ENCODE measurements around the gene CCL25. TPM values are rescaled to one million over a fixed set of nuclear protein-coding genes. Genes with fewer than 3 reads are reported as not detected.

CCL25 gene
- polyA plus RNA-seq, 1 of the 3 experiments (the other 2 are of a cell fraction) = not detected

DNA sequence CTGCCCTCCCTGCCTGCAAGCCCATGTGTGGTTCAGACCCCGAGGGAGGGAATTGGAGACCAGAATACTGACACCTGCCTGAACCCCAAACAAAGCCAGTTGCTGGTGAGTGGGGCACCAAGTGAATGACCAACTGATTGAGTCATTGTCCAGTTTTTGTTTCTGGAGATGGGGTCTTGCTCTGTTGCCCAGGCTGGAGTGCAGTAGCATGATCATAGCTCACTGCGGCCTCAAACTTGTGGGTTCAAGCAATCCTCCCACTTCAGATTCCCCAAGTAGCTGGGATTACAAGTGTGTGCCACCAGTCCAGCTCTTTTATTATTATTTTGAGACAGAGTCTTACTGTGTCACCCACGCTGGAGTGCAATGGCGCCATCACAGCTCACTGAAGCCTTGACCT lies 4.0 kb downstream of the CCL25 start:
- Histone ChIP-seq H3K27ac (ENCODE audit: low read depth in 2 of 2, low read length in 1 of 2) (no peak overlapping the region), H3F3A (replicated peaks; ENCODE audit: insufficient read depth) (no peaks in the 10 kb centered on the region), H3K9ac (no peak overlapping the region), H3K9me3 (no peaks in the 10 kb centered on the region), H3K4me2 (no peak overlapping the region), H3K27me3 (ENCODE audit: insufficient read depth) (no peaks in the 10 kb centered on the region), H2AFZ (ENCODE audit: low read depth) (no peak overlapping the region), H3K9me2 (no peaks in the 10 kb centered on the region), H3K4me3 (ENCODE audit: low read depth in 2 of 2, low read length in 1 of 2) (no peak overlapping the region), H4K20me1 (ENCODE audit: insufficient read depth) (no peaks in the 10 kb centered on the region), H3K36me3 (replicated peaks in 1 of 2; ENCODE audit: control insufficient read depth in 1 of 2, insufficient read depth in 2 of 2, low read length in 1 of 2) (no peaks in the 10 kb centered on the region), H3K4me1 (ENCODE audit: control insufficient read depth in 1 of 2, insufficient read depth in 2 of 2, low read depth in 1 of 2, low read length in 1 of 2) (no peaks in the 10 kb centered on the region), H3K79me2 (ENCODE audit: insufficient read depth) (no peaks in the 10 kb centered on the region)
- ChIA-PET CTCF (interaction anchor here (0.8 kb wide), 1 partner anchor 53 kb away, joined by 3 read pairs; no protein-coding TSS in a partner anchor), POLR2A (no interaction called here)
- 60% methylated on average over 3 of the region's 4 CpGs for WGBS (ENCODE audit: low lambda C conversion rate)
- no peak for DNase-seq
- no peak for TF ChIP-seq GABPA (IDR thresholded peaks at IDR 0.05; ENCODE audit: low read depth)
- no peak for TF ChIP-seq FOXM1 (IDR thresholded peaks at IDR 0.05; ENCODE audit: low read depth)
- no peak for TF ChIP-seq FOXJ3 (CRISPR knock-in tag; IDR thresholded peaks at IDR 0.05)
- no peak for TF ChIP-seq EP300 (IDR thresholded peaks at IDR 0.05; ENCODE audit: borderline replicate concordance in 1 of 2, low read depth in 1 of 2, low read length in 1 of 2)
- TF ChIP-seq, protein P1, sequence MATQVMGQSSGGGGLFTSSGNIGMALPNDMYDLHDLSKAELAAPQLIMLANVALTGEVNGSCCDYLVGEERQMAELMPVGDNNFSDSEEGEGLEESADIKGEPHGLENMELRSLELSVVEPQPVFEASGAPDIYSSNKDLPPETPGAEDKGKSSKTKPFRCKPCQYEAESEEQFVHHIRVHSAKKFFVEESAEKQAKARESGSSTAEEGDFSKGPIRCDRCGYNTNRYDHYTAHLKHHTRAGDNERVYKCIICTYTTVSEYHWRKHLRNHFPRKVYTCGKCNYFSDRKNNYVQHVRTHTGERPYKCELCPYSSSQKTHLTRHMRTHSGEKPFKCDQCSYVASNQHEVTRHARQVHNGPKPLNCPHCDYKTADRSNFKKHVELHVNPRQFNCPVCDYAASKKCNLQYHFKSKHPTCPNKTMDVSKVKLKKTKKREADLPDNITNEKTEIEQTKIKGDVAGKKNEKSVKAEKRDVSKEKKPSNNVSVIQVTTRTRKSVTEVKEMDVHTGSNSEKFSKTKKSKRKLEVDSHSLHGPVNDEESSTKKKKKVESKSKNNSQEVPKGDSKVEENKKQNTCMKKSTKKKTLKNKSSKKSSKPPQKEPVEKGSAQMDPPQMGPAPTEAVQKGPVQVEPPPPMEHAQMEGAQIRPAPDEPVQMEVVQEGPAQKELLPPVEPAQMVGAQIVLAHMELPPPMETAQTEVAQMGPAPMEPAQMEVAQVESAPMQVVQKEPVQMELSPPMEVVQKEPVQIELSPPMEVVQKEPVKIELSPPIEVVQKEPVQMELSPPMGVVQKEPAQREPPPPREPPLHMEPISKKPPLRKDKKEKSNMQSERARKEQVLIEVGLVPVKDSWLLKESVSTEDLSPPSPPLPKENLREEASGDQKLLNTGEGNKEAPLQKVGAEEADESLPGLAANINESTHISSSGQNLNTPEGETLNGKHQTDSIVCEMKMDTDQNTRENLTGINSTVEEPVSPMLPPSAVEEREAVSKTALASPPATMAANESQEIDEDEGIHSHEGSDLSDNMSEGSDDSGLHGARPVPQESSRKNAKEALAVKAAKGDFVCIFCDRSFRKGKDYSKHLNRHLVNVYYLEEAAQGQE (IDR thresholded peaks at IDR 0.05; ENCODE audit: low read depth, low read length) = no peak
- no peak for TF ChIP-seq JUND (IDR thresholded peaks at IDR 0.05)
- no peak for TF ChIP-seq NRF1 (IDR thresholded peaks at IDR 0.05; ENCODE audit: low read depth, low read length)
- TF ChIP-seq GATA2 (CRISPR knock-in tag; IDR thresholded peaks at IDR 0.05) = no peak
- no peak for TF ChIP-seq FOSL2 (IDR thresholded peaks at IDR 0.05; ENCODE audit: borderline replicate concordance, low read depth)
- TF ChIP-seq YY1 (IDR thresholded peaks at IDR 0.05; ENCODE audit: low read depth) = no peak
- TF ChIP-seq, protein P2, sequence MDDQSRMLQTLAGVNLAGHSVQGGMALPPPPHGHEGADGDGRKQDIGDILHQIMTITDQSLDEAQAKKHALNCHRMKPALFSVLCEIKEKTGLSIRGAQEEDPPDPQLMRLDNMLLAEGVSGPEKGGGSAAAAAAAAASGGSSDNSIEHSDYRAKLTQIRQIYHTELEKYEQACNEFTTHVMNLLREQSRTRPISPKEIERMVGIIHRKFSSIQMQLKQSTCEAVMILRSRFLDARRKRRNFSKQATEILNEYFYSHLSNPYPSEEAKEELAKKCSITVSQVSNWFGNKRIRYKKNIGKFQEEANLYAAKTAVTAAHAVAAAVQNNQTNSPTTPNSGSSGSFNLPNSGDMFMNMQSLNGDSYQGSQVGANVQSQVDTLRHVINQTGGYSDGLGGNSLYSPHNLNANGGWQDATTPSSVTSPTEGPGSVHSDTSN (IDR thresholded peaks at IDR 0.05) = no peak
- TF ChIP-seq, protein P3, sequence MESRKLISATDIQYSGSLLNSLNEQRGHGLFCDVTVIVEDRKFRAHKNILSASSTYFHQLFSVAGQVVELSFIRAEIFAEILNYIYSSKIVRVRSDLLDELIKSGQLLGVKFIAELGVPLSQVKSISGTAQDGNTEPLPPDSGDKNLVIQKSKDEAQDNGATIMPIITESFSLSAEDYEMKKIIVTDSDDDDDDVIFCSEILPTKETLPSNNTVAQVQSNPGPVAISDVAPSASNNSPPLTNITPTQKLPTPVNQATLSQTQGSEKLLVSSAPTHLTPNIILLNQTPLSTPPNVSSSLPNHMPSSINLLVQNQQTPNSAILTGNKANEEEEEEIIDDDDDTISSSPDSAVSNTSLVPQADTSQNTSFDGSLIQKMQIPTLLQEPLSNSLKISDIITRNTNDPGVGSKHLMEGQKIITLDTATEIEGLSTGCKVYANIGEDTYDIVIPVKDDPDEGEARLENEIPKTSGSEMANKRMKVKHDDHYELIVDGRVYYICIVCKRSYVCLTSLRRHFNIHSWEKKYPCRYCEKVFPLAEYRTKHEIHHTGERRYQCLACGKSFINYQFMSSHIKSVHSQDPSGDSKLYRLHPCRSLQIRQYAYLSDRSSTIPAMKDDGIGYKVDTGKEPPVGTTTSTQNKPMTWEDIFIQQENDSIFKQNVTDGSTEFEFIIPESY (IDR thresholded peaks at IDR 0.05; ENCODE audit: borderline replicate concordance, low read depth) = no peak
- TF ChIP-seq, protein P4, sequence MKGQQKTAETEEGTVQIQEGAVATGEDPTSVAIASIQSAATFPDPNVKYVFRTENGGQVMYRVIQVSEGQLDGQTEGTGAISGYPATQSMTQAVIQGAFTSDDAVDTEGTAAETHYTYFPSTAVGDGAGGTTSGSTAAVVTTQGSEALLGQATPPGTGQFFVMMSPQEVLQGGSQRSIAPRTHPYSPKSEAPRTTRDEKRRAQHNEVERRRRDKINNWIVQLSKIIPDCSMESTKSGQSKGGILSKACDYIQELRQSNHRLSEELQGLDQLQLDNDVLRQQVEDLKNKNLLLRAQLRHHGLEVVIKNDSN (IDR thresholded peaks at IDR 0.05; ENCODE audit: borderline replicate concordance, low read depth) = no peak

All from SK-N-SH (cell line).